Measurements from ENCODE around the gene EPS8L1.

EPS8L1 gene

DNA sequence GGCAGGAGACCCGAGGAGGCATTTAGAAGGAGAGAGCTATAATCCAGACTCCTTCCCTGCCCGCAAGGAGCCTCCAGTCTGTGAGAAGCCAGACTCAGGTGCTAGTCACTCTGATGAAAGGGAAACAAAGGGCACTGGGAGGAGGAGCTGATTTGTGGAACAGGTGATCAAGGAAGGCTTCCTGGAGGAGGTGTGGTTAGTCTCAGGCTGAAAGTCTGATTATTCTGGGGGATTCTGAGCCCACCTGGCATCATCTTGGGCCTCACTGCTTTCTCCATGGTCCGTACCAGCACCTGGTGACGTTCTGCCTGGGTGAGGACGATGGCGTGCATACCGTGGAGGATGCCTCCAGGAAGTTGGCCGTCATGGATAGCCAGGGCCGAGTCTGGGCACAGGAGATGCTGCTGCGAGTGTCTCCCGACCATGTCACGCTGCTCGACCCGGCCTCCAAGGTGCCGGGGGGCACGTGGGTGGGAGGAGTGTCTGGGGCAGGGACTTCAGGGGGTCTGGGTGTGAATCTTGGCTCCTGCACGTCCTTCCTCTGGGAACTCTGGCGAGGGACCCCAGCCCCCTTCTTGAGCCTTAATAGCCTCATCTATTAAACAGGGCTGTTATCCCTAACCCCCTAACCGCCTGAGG lies 3.9 kb downstream of the EPS8L1 start:
- no peak overlapping the region for H3K4me3 ChIP-seq (ENCODE audit: low read depth, low read length)
- POLR2A ChIA-PET: no interaction called here
- no peak for TF ChIP-seq CTCF (IDR thresholded peaks at IDR 0.05; ENCODE audit: insufficient read depth, low read length, missing control alignments)
- no peak for DNase-seq (ENCODE audit: low read depth, low spot score)
- CTCF ChIA-PET: interaction anchor here (2.2 kb wide), 1 partner anchor 9 kb away, joined by 7 read pairs; no protein-coding TSS in a partner anchor

DNA sequence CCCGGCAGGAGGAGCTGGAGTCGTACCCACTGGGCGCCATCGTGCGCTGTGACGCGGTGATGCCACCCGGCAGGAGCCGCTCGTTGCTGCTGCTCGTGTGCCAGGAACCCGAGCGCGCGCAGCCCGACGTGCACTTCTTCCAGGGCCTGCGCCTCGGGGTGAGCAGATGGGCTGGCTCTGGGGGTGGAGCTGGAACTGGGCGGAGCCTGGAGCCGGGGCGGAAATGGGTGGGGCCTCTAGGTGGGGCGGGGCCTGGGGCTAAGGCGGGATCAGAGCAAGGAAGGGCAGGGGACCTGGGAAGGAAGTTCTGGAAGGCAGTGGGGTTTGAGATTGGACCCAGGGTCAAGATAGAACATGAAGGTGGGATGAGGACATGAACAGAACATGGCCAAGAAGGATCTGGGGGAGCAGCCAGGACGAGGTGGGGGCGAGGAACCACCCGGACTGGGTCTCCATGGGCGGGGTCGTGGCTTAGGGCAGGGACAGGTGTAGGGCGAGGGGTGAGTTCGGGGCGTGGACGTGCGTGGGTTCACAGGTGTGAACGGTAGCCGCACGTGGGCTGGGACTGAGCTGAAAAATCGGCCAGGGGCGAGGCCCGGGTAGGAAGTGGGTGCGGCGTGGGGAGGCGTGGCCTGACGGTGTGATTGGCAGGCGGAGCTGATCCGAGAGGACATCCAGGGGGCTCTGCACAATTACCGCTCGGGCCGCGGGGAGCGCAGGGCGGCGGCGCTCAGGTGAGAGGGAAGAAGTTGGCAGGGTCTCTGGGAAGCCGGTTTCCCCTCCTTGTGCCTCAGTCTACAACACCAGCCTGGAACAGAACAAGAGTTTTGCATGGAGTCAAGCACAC lies 4.7 kb downstream of the EPS8L1 start:
- no peak for DNase-seq (ENCODE audit: low read depth, low spot score)

DNA sequence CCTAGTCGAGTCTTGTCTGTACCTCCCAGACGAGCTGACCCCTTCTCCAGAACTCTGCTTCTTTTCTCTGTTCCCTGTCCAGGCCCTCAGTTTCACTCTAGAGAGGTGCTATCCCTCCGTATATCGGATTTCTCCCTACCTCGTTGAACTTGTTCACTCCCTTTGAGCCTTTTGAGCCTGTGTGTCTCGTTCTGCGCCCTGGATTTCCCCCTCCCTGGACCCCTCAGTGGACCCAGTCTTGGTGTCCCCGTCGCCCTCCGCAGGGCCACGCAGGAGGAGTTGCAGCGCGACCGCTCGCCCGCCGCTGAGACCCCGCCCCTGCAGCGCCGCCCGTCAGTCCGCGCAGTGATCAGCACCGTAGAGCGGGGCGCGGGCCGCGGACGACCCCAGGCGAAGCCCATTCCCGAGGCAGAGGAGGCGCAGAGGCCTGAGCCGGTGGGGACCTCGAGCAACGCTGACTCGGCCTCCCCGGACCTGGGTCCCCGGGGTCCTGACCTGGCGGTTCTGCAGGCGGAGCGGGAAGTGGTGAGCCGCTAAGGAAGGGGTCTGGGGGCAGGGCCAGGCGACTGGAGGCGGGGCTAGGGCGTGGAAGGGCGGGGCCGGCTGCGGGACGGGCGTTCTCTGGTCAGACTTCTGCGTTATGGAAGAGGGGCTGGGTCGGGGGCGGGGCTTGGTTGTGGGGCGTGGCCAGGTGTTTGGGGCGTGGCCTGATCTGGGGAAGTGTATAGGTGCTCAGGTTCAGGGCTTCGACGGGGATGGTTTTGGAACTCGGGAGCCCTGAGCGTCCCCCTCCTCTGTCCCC lies 5.5 kb downstream of the EPS8L1 start:
- TF ChIP-seq CTCF (IDR thresholded peaks at IDR 0.05; ENCODE audit: insufficient read depth, low read length, missing control alignments): no peak
- H3K4me3 ChIP-seq (ENCODE audit: low read depth, low read length): peak overlapping the region; percentile 51
- ChIA-PET POLR2A (no interaction called here), CTCF (interaction anchor here (2.2 kb wide), 1 partner anchor 7 kb away, joined by 7 read pairs; no protein-coding TSS in a partner anchor)
- DNase-seq (ENCODE audit: low read depth, low spot score): no peak

More for the DNA sequence above, 4.7 kb downstream of the EPS8L1 start:
- no peak for TF ChIP-seq CTCF (IDR thresholded peaks at IDR 0.05; ENCODE audit: insufficient read depth, low read length, missing control alignments)
- POLR2A ChIA-PET: no interaction called here
- peak overlapping the region; percentile 51 for H3K4me3 ChIP-seq (ENCODE audit: low read depth, low read length)
- CTCF ChIA-PET: interaction anchor here (2.2 kb wide), 1 partner anchor 8 kb away, joined by 7 read pairs; no protein-coding TSS in a partner anchor

DNA sequence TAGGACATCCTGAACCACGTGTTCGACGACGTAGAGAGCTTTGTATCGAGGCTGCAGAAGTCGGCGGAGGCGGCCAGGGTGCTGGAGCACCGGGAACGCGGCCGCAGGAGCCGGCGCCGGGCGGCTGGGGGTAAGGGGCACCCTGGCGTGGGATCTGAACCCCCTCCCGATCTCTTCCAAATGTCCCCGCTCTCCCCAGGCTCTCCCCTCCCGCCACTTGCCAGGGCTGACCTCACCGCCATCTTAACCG lies 6.0 kb downstream of the EPS8L1 start:
- no peak for DNase-seq (ENCODE audit: low read depth, low spot score)
- ChIA-PET CTCF (no interaction called here), POLR2A (no interaction called here)
- H3K4me3 ChIP-seq (ENCODE audit: low read depth, low read length): no peak overlapping the region
- no peak for TF ChIP-seq CTCF (IDR thresholded peaks at IDR 0.05; ENCODE audit: insufficient read depth, low read length, missing control alignments)

DNA sequence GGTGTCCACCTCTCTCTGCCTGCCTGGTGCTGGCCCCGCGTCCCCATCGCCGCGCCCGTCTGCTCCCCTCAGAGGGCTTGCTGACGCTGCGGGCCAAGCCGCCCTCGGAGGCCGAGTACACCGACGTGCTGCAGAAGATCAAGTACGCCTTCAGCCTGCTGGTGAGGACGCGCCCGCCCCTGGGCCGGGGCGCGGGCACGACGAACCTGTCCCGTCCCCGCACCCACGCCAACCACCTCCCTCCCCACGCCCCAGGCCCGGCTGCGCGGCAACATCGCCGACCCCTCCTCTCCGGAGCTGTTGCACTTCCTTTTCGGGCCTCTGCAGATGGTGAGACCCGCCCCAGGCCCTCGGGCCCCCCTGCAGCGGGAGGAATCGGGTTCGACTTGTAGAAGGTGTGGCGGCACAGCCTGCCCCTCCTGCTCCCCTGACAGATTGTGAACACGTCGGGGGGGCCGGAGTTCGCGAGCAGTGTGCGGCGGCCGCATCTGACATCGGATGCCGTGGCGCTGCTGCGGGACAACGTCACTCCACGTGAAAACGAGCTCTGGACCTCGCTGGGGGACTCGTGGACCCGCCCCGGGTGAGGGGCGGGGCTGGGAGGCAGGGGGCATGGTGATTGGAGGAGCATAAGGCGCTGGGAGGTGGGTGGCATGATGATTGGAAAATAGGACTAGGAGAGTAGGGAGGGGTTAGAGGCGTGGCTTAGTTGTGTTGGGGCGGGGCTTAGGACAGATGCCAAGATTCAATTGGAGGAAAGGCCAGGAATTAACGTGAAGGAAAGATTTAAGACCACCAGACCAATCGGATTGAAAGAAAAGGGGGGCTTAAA lies 6.6 kb downstream of the EPS8L1 start:
- CTCF ChIA-PET: no interaction called here
- no peak overlapping the region for H3K4me3 ChIP-seq (ENCODE audit: low read depth, low read length)
- no peak for DNase-seq (ENCODE audit: low read depth, low spot score)
- TF ChIP-seq CTCF (IDR thresholded peaks at IDR 0.05; ENCODE audit: insufficient read depth, low read length, missing control alignments): no peak
- POLR2A ChIA-PET: no interaction called here

Measured in AG04449 (cell line).